ENCODE results near the gene ATL3.

GRCh38 chr11:63719001-63719400 lies 47.8 kb upstream of the ATL3 start:
- TF ChIP-seq CTCF (IDR thresholded peaks at IDR 0.05; ENCODE audit: low read depth, low read length), result no peak
- no peak for TF ChIP-seq POLR2A (IDR thresholded peaks at IDR 0.05; ENCODE audit: extremely low read depth, insufficient read length)
- no peak for TF ChIP-seq MYC (IDR thresholded peaks at IDR 0.05; ENCODE audit: low read depth, low read length)

Data from NB4 (cell line).